HCEC 1CT (cell line): ENCODE measurements around the gene NUP133.
"Not testable (repeated sequence)": the region's sequence is repeated elsewhere in the genome, so short reads cannot be mapped to it uniquely, and the experiment has no call there.

Experiments used
- DNase-seq: peaks from one replicate; pipeline ENCODE4 v3.0.0-alpha.2; 2017

NUP133 gene

GRCh38 chr1:229507951-229508822 is at the start of gene NUP133:
TSS of gene NUP133 (minus strand) at chr1:229508341. CDS start at chr1:229508249, 92 bp downstream.
- peak; percentile 98 for DNase-seq

- DNase-seq: no peak
Measured at GRCh38 chr1:229557200-229557850, 49.2 kb upstream of the NUP133 start.

GRCh38 chr1:229554886-229555621 is 46.9 kb upstream of the NUP133 start:
- DNase-seq: no peak

- DNase-seq: no peak
Measured at GRCh38 chr1:229553621-229554130, 45.5 kb upstream of the NUP133 start.

- no peak for DNase-seq
Measured at GRCh38 chr1:229552732-229553131, 44.6 kb upstream of the NUP133 start.

- no peak for DNase-seq
Measured at GRCh38 chr1:229550812-229551567, 42.8 kb upstream of the NUP133 start.

GRCh38 chr1:229547542-229547941 is 39.4 kb upstream of the NUP133 start:
- no peak for DNase-seq

GRCh38 chr1:229544587-229544986 is 36.4 kb upstream of the NUP133 start:
- DNase-seq: no peak

- no peak for DNase-seq
Measured at GRCh38 chr1:229539863-229540506, 31.8 kb upstream of the NUP133 start.

- DNase-seq: no peak
Measured at GRCh38 chr1:229538945-229539344, 30.8 kb upstream of the NUP133 start.

GRCh38 chr1:229537894-229538293 is 29.8 kb upstream of the NUP133 start:
- DNase-seq: no peak

- DNase-seq: no peak
Measured at GRCh38 chr1:229536982-229537381, 28.8 kb upstream of the NUP133 start.

GRCh38 chr1:229535230-229535629 is 27.1 kb upstream of the NUP133 start:
- no peak for DNase-seq

- DNase-seq: no peak
Measured at GRCh38 chr1:229531326-229531725, 23.2 kb upstream of the NUP133 start.

GRCh38 chr1:229529639-229530038 is 21.5 kb upstream of the NUP133 start:
- no peak for DNase-seq

- no peak for DNase-seq
Measured at GRCh38 chr1:229526695-229527094, 18.6 kb upstream of the NUP133 start.

GRCh38 chr1:229523052-229523451 is 14.9 kb upstream of the NUP133 start:
- no peak for DNase-seq

GRCh38 chr1:229514578-229515275 is 6.6 kb upstream of the NUP133 start:
- DNase-seq: peak; percentile 65

GRCh38 chr1:229511625-229512024 is 3.5 kb upstream of the NUP133 start:
- not testable (repeated sequence) for DNase-seq

GRCh38 chr1:229511201-229511600 is 3.1 kb upstream of the NUP133 start:
- DNase-seq: not testable (repeated sequence)

GRCh38 chr1:229509576-229509975 is 1.4 kb upstream of the NUP133 start:
- peak; percentile 47 for DNase-seq
